MCF 10A (cell line): ENCODE data around the gene KCNMB2. TPM values are rescaled to one million over a fixed set of nuclear protein-coding genes. Genes with fewer than 3 reads are reported as not detected.
"Not testable (repeated sequence)": the region's sequence is repeated elsewhere in the genome, so short reads cannot be mapped to it uniquely, and the experiment has no call there.

ENCODE experiments used
- BruUV-seq: library from RNA; stranded (reverse); fragments of 400-500 nt; replicated peaks from 2 replicates; lab custom pipeline; 2021; lab: Mats Ljungman, UMichigan
- CTCF ChIA-PET: fragments of 300-600 bp; sonication (Branson Sonifier 250); formaldehyde crosslinking; extraction: SDS; loops from one replicate; lab custom pipeline; 2021; ENCODE audit warnings: antibody characterized with exemption, inconsistent platforms; lab: Yijun Ruan, JAX
- POLR2A ChIA-PET: fragments of 300-600, 350-650 bp; sonication (Branson Sonifier 250); formaldehyde crosslinking; extraction: SDS; loops from one replicate; lab custom pipeline; 2020; ENCODE audit warnings: antibody characterized with exemption, inconsistent platforms; lab: Yijun Ruan, JAX
- DNase-seq: peaks from one replicate; pipeline ENCODE4 v3.0.0-alpha.2; 2018; ENCODE audit not compliant: unreplicated experiment
- H3K27ac Mint-ChIP-seq: one replicate; pipeline ENCODE4 v1.8.0; 2022; ENCODE audit warnings: mild to moderate bottlenecking, low read depth, mixed read lengths; ENCODE audit not compliant: unreplicated experiment
- H3K27me3 Mint-ChIP-seq: one replicate; pipeline ENCODE4 v1.8.0; 2022; ENCODE audit warnings: mixed read lengths; ENCODE audit not compliant: insufficient read depth, unreplicated experiment
- H3K36me3 Mint-ChIP-seq: one replicate; pipeline ENCODE4 v1.8.0; 2022; ENCODE audit warnings: mild to moderate bottlenecking, moderate library complexity, mixed read lengths; ENCODE audit not compliant: insufficient read depth, unreplicated experiment
- H3K4me1 Mint-ChIP-seq: one replicate; pipeline ENCODE4 v1.8.0; 2022; ENCODE audit warnings: mixed read lengths; ENCODE audit not compliant: insufficient read depth, unreplicated experiment
- H3K4me3 Mint-ChIP-seq: one replicate; pipeline ENCODE4 v1.8.0; 2022; ENCODE audit warnings: mild to moderate bottlenecking, moderate library complexity, mixed read lengths; ENCODE audit not compliant: unreplicated experiment
- H3K9me3 Mint-ChIP-seq: one replicate; pipeline ENCODE4 v1.8.0; 2022; ENCODE audit warnings: mixed read lengths; ENCODE audit not compliant: unreplicated experiment
- CTCF ChIP-seq: fragments of 200-600 bp; IDR thresholded peaks from one replicate; pipeline ENCODE4 v1.8.0; 2022; ENCODE audit warnings: antibody characterized with exemption, mild to moderate bottlenecking; ENCODE audit not compliant: unreplicated experiment
- intact Hi-C: fragments of 100-400 bp; cut with micrococcal nuclease; formaldehyde crosslinking; loops from 2 replicates; pipeline ENCODE4 v1.14.1; 2022
- total RNA-seq: library from RNA; stranded (reverse); gene quantifications from 2 replicates; pipeline ENCODE4 v1.2.3, GENCODE V29; 2022

KCNMB2 gene
- total RNA-seq, 1 experiment from 2014 or later, result not detected

- H3K27me3 Mint-ChIP-seq, result no peaks in the 10 kb centered on the region
- BruUV-seq, result no TSS peak
- CTCF ChIA-PET, result interaction anchor here (0.7 to 1.2 kb wide), 3 partner anchors 33 to 474 kb away, joined by 3 to 4 read pairs (median 3); no protein-coding TSS in a partner anchor
- H3K9me3 Mint-ChIP-seq, result no peaks in the 10 kb centered on the region
- intact Hi-C loops, result no loop called here
- DNase-seq, result no peak
- no peak overlapping the region for H3K4me3 Mint-ChIP-seq
- POLR2A ChIA-PET, result interaction anchor here (0.7 kb wide), 1 partner anchor 84 kb away, joined by 4 read pairs; no protein-coding TSS in a partner anchor
- no peaks in the 10 kb centered on the region for H3K4me1 Mint-ChIP-seq
- H3K27ac Mint-ChIP-seq, result no peak overlapping the region
- H3K36me3 Mint-ChIP-seq, result no peaks in the 10 kb centered on the region
- TF ChIP-seq CTCF, result no peak
Observed at GRCh38 chr3:178859386-178859785, 323.1 kb downstream of the KCNMB2 start.

GRCh38 chr3:178859900-178860436 lies 323.7 kb downstream of the KCNMB2 start:
- DNase-seq, H3K4me3 Mint-ChIP-seq, BruUV-seq, H3K27me3 Mint-ChIP-seq, H3K36me3 Mint-ChIP-seq, H3K4me1 Mint-ChIP-seq, H3K27ac Mint-ChIP-seq, intact Hi-C loops, H3K9me3 Mint-ChIP-seq, POLR2A ChIA-PET: not testable (repeated sequence)
- CTCF ChIA-PET, result interaction anchor here (0.7 to 1.2 kb wide), 3 partner anchors 34 to 475 kb away, joined by 3 to 4 read pairs (median 3); no protein-coding TSS in a partner anchor

GRCh38 chr3:178868681-178869080 lies 332.4 kb downstream of the KCNMB2 start:
- no peaks in the 10 kb centered on the region for H3K27me3 Mint-ChIP-seq
- POLR2A ChIA-PET, result no interaction called here
- DNase-seq, result no peak
- H3K9me3 Mint-ChIP-seq, result no peaks in the 10 kb centered on the region
- H3K4me1 Mint-ChIP-seq, result no peaks in the 10 kb centered on the region
- no peak overlapping the region for H3K4me3 Mint-ChIP-seq
- no TSS peak for BruUV-seq
- H3K36me3 Mint-ChIP-seq, result no peaks in the 10 kb centered on the region
- CTCF ChIA-PET, result no interaction called here
- no peak overlapping the region for H3K27ac Mint-ChIP-seq
- intact Hi-C loops, result no loop called here
- TF ChIP-seq CTCF, result no peak

- POLR2A ChIA-PET, result interaction anchor here (0.6 to 0.7 kb wide), 2 partner anchors 28 to 311 kb away, joined by 3 read pairs; no protein-coding TSS in a partner anchor
- H3K9me3 Mint-ChIP-seq, result no peaks in the 10 kb centered on the region
- intact Hi-C loops, result no loop called here
- TF ChIP-seq CTCF, result no peak
- no peak overlapping the region for H3K27ac Mint-ChIP-seq
- H3K4me1 Mint-ChIP-seq, result no peaks in the 10 kb centered on the region
- CTCF ChIA-PET, result no interaction called here
- BruUV-seq, result no TSS peak
- DNase-seq, result no peak
- no peaks in the 10 kb centered on the region for H3K27me3 Mint-ChIP-seq
- H3K4me3 Mint-ChIP-seq, result no peak overlapping the region
- no peaks in the 10 kb centered on the region for H3K36me3 Mint-ChIP-seq
Observed at GRCh38 chr3:178870085-178870484, 333.8 kb downstream of the KCNMB2 start.
